NCI-H2171 treated with DMSO at 0.1 percent for 48 hours (cell line): ENCODE results near the gene MEF2C.

Source experiments
- DNase-seq: peaks from one replicate; lab custom pipeline; 2025; lab: John Stamatoyannopoulos, UW

Gene MEF2C

DNA sequence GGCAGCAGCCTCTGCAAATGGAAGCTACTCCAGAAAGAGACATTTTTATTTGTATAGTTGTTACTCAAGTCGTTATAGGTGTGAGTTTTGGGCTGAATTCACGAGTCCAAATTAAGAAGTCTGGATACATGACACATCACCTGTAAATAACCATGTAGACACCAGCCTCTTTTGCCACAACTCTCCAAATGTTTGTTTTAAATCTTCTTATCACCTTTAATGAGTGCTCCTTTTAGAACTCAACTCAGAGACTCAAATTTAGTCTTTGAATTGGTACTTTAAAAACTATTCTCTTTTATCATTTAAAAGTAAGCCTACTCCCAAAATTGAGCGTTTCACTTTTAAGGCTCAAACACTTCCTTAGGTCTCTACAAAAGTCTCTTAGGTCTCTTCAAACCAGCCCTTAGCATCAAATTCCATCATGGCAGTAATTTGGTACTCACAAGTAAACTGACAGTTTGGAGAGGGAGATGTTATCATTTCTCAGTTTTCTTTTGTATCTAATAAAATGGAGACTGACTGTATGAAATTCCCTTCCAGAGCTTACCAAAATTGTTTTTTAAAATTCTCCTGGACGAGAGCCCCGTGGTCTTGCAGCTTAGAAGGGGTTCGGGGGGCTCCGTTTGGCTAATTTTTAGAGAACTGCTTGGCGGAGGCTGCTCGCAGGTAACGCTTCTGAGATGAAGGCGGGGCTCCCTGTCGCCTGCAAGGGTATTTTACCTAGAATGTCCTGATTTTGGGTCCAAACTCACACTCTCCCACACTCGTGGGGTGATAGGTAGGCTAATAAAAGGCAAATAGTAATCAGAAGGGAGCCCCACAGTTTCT lies 194.6 kb downstream of the MEF2C start:
- DNase-seq = no peak

GRCh38 chr5:88687373-88687911 lies 195.5 kb downstream of the MEF2C start:
- no peak for DNase-seq

- DNase-seq = no peak
These were observed 196.3 kb downstream of the MEF2C start for GRCh38 chr5:88686726-88687125.

GRCh38 chr5:88685591-88686541 lies 197.1 kb downstream of the MEF2C start:
- no peak for DNase-seq

GRCh38 chr5:88683506-88684135 lies 199.4 kb downstream of the MEF2C start:
- peak; percentile 94 for DNase-seq

DNA sequence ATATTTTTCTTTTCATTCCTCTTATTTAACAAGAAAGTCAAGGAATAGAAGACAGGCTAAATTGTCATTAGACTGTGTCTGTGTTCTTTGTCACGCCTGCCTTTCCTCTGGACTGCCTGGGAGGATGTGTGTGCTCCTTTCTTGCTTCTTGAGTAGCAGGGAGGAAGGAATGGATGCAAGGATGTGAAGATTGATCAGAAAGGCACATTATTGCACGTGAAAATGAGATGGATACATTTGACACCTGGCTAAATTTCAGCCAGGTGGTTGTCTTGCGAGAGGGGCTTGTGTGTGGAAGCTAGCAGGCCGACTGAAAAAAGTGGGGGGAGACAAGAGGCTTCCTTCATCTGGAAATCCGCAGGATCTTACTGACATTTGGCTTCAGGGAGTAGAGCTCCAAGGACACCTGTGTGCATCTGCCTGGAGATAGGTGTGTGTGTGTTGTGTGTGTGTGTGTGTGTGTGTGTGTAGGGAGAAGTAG lies 200.1 kb downstream of the MEF2C start:
- DNase-seq = peak; percentile 54

- DNase-seq = no peak
These were observed 200.9 kb downstream of the MEF2C start for GRCh38 chr5:88682131-88682530.

GRCh38 chr5:88681211-88681803 lies 201.7 kb downstream of the MEF2C start:
- DNase-seq = no peak

GRCh38 chr5:88680253-88681132 lies 202.5 kb downstream of the MEF2C start:
- DNase-seq = peak; percentile 50

DNA sequence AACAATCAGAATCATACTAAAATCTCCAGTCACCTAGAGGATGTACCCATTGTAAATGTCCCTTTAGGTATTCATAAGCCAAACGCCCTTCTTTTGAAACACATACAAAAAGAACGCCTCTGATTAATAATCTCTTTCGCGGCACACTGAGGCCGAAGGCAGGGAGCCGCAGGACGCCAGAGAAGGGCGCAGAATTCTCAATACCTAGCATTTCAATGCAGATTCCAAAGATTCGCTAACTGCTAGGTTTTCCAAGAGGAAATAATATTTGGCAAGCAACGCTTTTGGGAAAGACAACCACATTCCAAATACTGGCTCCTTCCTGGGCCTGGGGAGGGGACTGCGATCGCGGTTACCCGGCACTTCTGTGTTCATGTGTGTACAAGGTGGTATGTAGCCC lies 203.3 kb downstream of the MEF2C start:
- DNase-seq = no peak

GRCh38 chr5:88678770-88679381 lies 204.1 kb downstream of the MEF2C start:
- DNase-seq = no peak

GRCh38 chr5:88677943-88678769 lies 204.8 kb downstream of the MEF2C start:
- no peak for DNase-seq

DNA sequence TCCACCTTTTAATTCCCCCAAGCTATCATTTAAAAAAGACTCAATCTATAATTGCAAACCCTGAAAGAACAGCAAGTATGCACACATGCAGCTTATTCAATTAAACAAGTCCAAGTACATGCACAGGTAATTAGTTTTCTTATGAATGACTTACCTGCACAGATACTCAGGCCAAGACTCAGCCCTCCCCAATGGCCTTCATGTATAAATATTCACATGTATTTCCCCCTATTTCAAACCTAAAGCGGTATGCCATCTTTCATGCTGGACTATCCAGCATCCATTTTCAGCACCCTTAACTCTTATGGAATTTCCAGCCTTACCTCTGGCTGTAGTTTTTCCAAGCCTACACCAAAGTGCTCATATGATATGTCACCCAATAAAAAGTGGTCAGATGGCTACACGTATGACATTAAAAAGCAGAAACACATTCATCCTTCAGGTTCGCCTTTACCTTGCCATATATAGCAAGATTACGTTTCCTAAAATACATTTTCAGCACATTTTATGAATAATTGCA lies 205.5 kb downstream of the MEF2C start:
- DNase-seq = no peak

GRCh38 chr5:88676637-88677375 lies 206.2 kb downstream of the MEF2C start:
- DNase-seq = peak; percentile 31

GRCh38 chr5:88675708-88676636 lies 207.0 kb downstream of the MEF2C start:
- peak; percentile 84 for DNase-seq

GRCh38 chr5:88675168-88675707 lies 207.7 kb downstream of the MEF2C start:
- peak; percentile 62 for DNase-seq
